Left ventricle myocardium inferior (tissue), 1 donor: Measurements from ENCODE around the gene DENND4A. TPM values are rescaled to one million over a fixed set of nuclear protein-coding genes. Genes with fewer than 3 reads are reported as not detected.

ENCODE experiments used
- DNase-seq: peaks from one replicate; pipeline ENCODE4 v3.0.0-alpha.2; 2020
- H3K27ac ChIP-seq: fragments of 200-600 bp; replicated peaks from 2 replicates; pipeline ENCODE4 v1.8.0; 2021
- H3K27me3 ChIP-seq: fragments of 200-600 bp; 2 replicates; pipeline ENCODE4 v1.8.0; 2021; ENCODE audit warnings: low read depth
- H3K36me3 ChIP-seq: fragments of 200-600 bp; 2 replicates; pipeline ENCODE4 v1.8.0; 2021
- H3K4me1 ChIP-seq: fragments of 200-600 bp; 2 replicates; pipeline ENCODE4 v1.8.0; 2021
- H3K4me3 ChIP-seq: fragments of 200-600 bp; 2 replicates; pipeline ENCODE4 v1.8.0; 2021; ENCODE audit warnings: mild to moderate bottlenecking, moderate library complexity
- H3K9me3 ChIP-seq: fragments of 200-600 bp; replicated peaks from 2 replicates; pipeline ENCODE4 v1.8.0; 2021
- CTCF ChIP-seq: fragments of 200-600 bp; IDR thresholded peaks from 2 replicates; pipeline ENCODE4 v1.8.0; 2021; ENCODE audit warnings: antibody characterized with exemption, mild to moderate bottlenecking, borderline replicate concordance
- intact Hi-C: fragments of 100-400 bp; cut with micrococcal nuclease; formaldehyde crosslinking; loops from one replicate; pipeline ENCODE4 v1.11.0; 2022
- total RNA-seq: library from RNA; stranded (reverse); fragmentation: NEBNext Ultra II Directional; extraction: Animal tissue kit (Norgen Biotek cat#: 25700); gene quantifications from one replicate; pipeline ENCODE4 v1.2.1, GENCODE V29; 2021
- donor health status: DM: no; HTN: yes; CAD: no; lungs with severe emphysema.

DENND4A gene
- total RNA-seq, 1 donor from 2014 or later: 13.5 TPM

GRCh38 chr15:65772930-65773329, 19.2 kb downstream of the DENND4A start:
- Histone ChIP-seq H3K27me3 (no peaks in the 10 kb centered on the region), H3K4me1 (peaks cover 8% of the 10 kb centered on the region), H3K27ac (no peak overlapping the region), H3K4me3 (no peak overlapping the region), H3K9me3 (no peaks in the 10 kb centered on the region), H3K36me3 (no peaks in the 10 kb centered on the region)
- no peak for DNase-seq
- intact Hi-C loops: no loop called here
- TF ChIP-seq CTCF: no peak

GRCh38 chr15:65771870-65772269, 20.2 kb downstream of the DENND4A start:
- Histone ChIP-seq H3K4me3 (no peak overlapping the region), H3K27me3 (no peaks in the 10 kb centered on the region), H3K27ac (no peak overlapping the region), H3K36me3 (no peaks in the 10 kb centered on the region), H3K4me1 (peaks cover 17% of the 10 kb centered on the region), H3K9me3 (no peaks in the 10 kb centered on the region)
- no peak for TF ChIP-seq CTCF
- intact Hi-C loops: no loop called here
- no peak for DNase-seq

GRCh38 chr15:65769482-65769881, 22.6 kb downstream of the DENND4A start:
- intact Hi-C loops: no loop called here
- TF ChIP-seq CTCF: no peak
- H3K9me3 ChIP-seq: no peaks in the 10 kb centered on the region

GRCh38 chr15:65767895-65768294, 24.2 kb downstream of the DENND4A start:
- no peak for DNase-seq
- no peaks in the 10 kb centered on the region for H3K36me3 ChIP-seq
- no peak for TF ChIP-seq CTCF
- no peaks in the 10 kb centered on the region for H3K27me3 ChIP-seq
- H3K4me1 ChIP-seq: peaks cover 21% of the 10 kb centered on the region
- H3K4me3 ChIP-seq: no peak overlapping the region
- intact Hi-C loops: no loop called here
- H3K9me3 ChIP-seq: no peaks in the 10 kb centered on the region
- no peak overlapping the region for H3K27ac ChIP-seq

More at GRCh38 chr15:65769482-65769881, 22.6 kb downstream of the DENND4A start:
- Histone ChIP-seq H3K27ac (no peak overlapping the region), H3K27me3 (no peaks in the 10 kb centered on the region), H3K36me3 (no peaks in the 10 kb centered on the region), H3K4me3 (no peak overlapping the region), H3K4me1 (peaks cover 21% of the 10 kb centered on the region)
- DNase-seq: no peak

GRCh38 chr15:65767264-65767595, 24.9 kb downstream of the DENND4A start:
- Histone ChIP-seq H3K9me3 (no peaks in the 10 kb centered on the region), H3K4me3 (no peak overlapping the region), H3K36me3 (no peaks in the 10 kb centered on the region), H3K27me3 (no peaks in the 10 kb centered on the region), H3K27ac (no peak overlapping the region), H3K4me1 (peaks cover 21% of the 10 kb centered on the region)
- TF ChIP-seq CTCF: no peak
- intact Hi-C loops: no loop called here
- DNase-seq: no peak
